ENCODE results near the gene PALD1. TPM values are rescaled to one million over a fixed set of nuclear protein-coding genes. Genes with fewer than 3 reads are reported as not detected.

The PALD1 gene
- total and polyA plus RNA-seq, 2 experiments from 2014 or later: 11.9 to 58.2 TPM

GRCh38 chr10:70588859-70589570, 110.4 kb downstream of the PALD1 start:
- H3K36me3 ChIP-seq (ENCODE audit: insufficient read depth): no peaks in the 10 kb centered on the region
- Mint-ChIP-seq H3K9me3 (no peaks in the 10 kb centered on the region), H3K36me3 (ENCODE audit: low read depth) (no peaks in the 10 kb centered on the region), H3K27ac (no peak overlapping the region), H3K27me3 (ENCODE audit: insufficient read depth, low read depth, poor library complexity) (peaks cover 7% of the 10 kb centered on the region), H3K4me1 (peaks cover 17% of the 10 kb centered on the region), H3K4me3 (no peak overlapping the region)
- H3K27ac ChIP-seq (ENCODE audit: low read depth): no peak overlapping the region
- no peak overlapping the region for H2AFZ ChIP-seq
- H3K4me3 ChIP-seq: no peak overlapping the region
- ATAC-seq (no peak), DNase-seq (ENCODE audit: low spot score) (no peak)
- H3K9me2 ChIP-seq (ENCODE audit: insufficient read depth): peaks cover 9% of the 10 kb centered on the region; the same call in 1 of the 2 replicates
- peaks cover 14% of the 10 kb centered on the region; the same call in 1 of the 2 replicates for H3K4me1 ChIP-seq (ENCODE audit: insufficient read depth)
- TF ChIP-seq ETS1 (IDR thresholded peaks at IDR 0.05): no peak
- no peak for TF ChIP-seq REST (IDR thresholded peaks at IDR 0.05; ENCODE audit: unreplicated experiment)
- no peak for TF ChIP-seq CREB1 (CRISPR knock-in tag; IDR thresholded peaks at IDR 0.05; ENCODE audit: low read depth)
- TF ChIP-seq ZNF114 (CRISPR knock-in tag; IDR thresholded peaks at IDR 0.05): no peak
- TF ChIP-seq STAT1 (IDR thresholded peaks at IDR 0.05; ENCODE audit: unreplicated experiment): no peak
- no peak for TF ChIP-seq EZH2phosphoT487 (IDR thresholded peaks at IDR 0.05; ENCODE audit: unreplicated experiment)
- no peak for TF ChIP-seq NANOG (IDR thresholded peaks at IDR 0.05; ENCODE audit: borderline replicate concordance)
- no peak for TF ChIP-seq ZNF331 (CRISPR knock-in tag; IDR thresholded peaks at IDR 0.05; ENCODE audit: low read depth)
- no peak for TF ChIP-seq ZNF462 (CRISPR knock-in tag; IDR thresholded peaks at IDR 0.05)
- no peak for TF ChIP-seq CTCF (conservative IDR thresholded peaks at IDR 0.05; ENCODE audit: low read depth in 2 of 2)
- no peaks in the 10 kb centered on the region for H3K27me3 ChIP-seq (ENCODE audit: insufficient read depth)
- H3F3A ChIP-seq (replicated peaks; ENCODE audit: low read depth): peaks cover 3% of the 10 kb centered on the region; the same call in 1 of the 2 replicates
- no peak overlapping the region for H3K4me2 ChIP-seq
- no peaks in the 10 kb centered on the region for H4K20me1 ChIP-seq (replicated peaks; ENCODE audit: insufficient read depth)
- no peaks in the 10 kb centered on the region for H3K79me2 ChIP-seq (replicated peaks; ENCODE audit: insufficient read depth)
